ENCODE data around the gene NRSN2. TPM values are rescaled to one million over a fixed set of nuclear protein-coding genes. Genes with fewer than 3 reads are reported as not detected.
"Not testable (repeated sequence)": the region's sequence is repeated elsewhere in the genome, so short reads cannot be mapped to it uniquely, and the experiment has no call there.

Gene NRSN2
- total RNA-seq, 1 donor from 2014 or later, result 17.4 TPM

GRCh38 chr20:347640-348484, 951 bp downstream of the NRSN2 start:
- ATAC-seq, result peak; percentile 89
- intact Hi-C loops (cut with micrococcal nuclease), result no loop called here

GRCh38 chr20:348972-349841, 2.3 kb downstream of the NRSN2 start:
- intact Hi-C loops (cut with micrococcal nuclease), result no loop called here
- DNase-seq, result no peak
- ATAC-seq, result no peak

More at GRCh38 chr20:347640-348484, 951 bp downstream of the NRSN2 start:
- peak; percentile 94 for DNase-seq

- ATAC-seq (no peak), DNase-seq (no peak)
- intact Hi-C loops (cut with micrococcal nuclease), result loop anchor here (5.0 kb wide), 1 partner anchor 124 kb away; no protein-coding TSS in a partner anchor
Measured at GRCh38 chr20:353166-353565, 6.3 kb downstream of the NRSN2 start.

- intact Hi-C loops (cut with micrococcal nuclease), result loop anchor here (5.0 kb wide), 1 partner anchor 123 kb away; no protein-coding TSS in a partner anchor
- DNase-seq (peak; percentile 74), ATAC-seq (peak; percentile 94)
Measured at GRCh38 chr20:354298-354977, 7.5 kb downstream of the NRSN2 start.

- ATAC-seq; DNase-seq; intact Hi-C loops (cut with micrococcal nuclease): not testable (repeated sequence)
Measured at GRCh38 chr20:356154-356553, 9.2 kb downstream of the NRSN2 start.

GRCh38 chr20:356745-357144, 9.8 kb downstream of the NRSN2 start:
- ATAC-seq, result no peak
- no peak for DNase-seq
- intact Hi-C loops (cut with micrococcal nuclease), result no loop called here

GRCh38 chr20:358891-359555, 12.1 kb downstream of the NRSN2 start:
- intact Hi-C loops (cut with micrococcal nuclease), result no loop called here
- ATAC-seq (no peak), DNase-seq (no peak)

GRCh38 chr20:361561-361960, 14.7 kb downstream of the NRSN2 start:
- DNase-seq (no peak), ATAC-seq (no peak)
- intact Hi-C loops (cut with micrococcal nuclease), result no loop called here

GRCh38 chr20:362271-363254, 15.7 kb downstream of the NRSN2 start:
- peak; percentile 95 for ATAC-seq
- intact Hi-C loops (cut with micrococcal nuclease), result no loop called here
- peak; percentile 93 for DNase-seq

- intact Hi-C loops (cut with micrococcal nuclease), result no loop called here
- ATAC-seq (no peak), DNase-seq (no peak)
Measured at GRCh38 chr20:363319-364078, 16.6 kb downstream of the NRSN2 start.

GRCh38 chr20:364905-365794, 18.2 kb downstream of the NRSN2 start:
- ATAC-seq, result no peak
- intact Hi-C loops (cut with micrococcal nuclease), result no loop called here
- DNase-seq, result no peak

GRCh38 chr20:366041-366718, 19.3 kb downstream of the NRSN2 start:
- intact Hi-C loops (cut with micrococcal nuclease), result no loop called here
- ATAC-seq (no peak), DNase-seq (no peak)

- DNase-seq (no peak), ATAC-seq (no peak)
- intact Hi-C loops (cut with micrococcal nuclease), result no loop called here
Measured at GRCh38 chr20:366719-367485, 20.0 kb downstream of the NRSN2 start.

- intact Hi-C loops (cut with micrococcal nuclease), result no loop called here
- no peak for DNase-seq
- no peak for ATAC-seq
Measured at GRCh38 chr20:367486-367887, 20.6 kb downstream of the NRSN2 start.

- DNase-seq (no peak), ATAC-seq (no peak)
- intact Hi-C loops (cut with micrococcal nuclease), result no loop called here
Measured at GRCh38 chr20:368915-369314, 22.0 kb downstream of the NRSN2 start.
